A673 (cell line): ENCODE results near the gene DOK4. TPM values are rescaled to one million over a fixed set of nuclear protein-coding genes. Genes with fewer than 3 reads are reported as not detected.
"Not testable (repeated sequence)": the region's sequence is repeated elsewhere in the genome, so short reads cannot be mapped to it uniquely, and the experiment has no call there.

Source experiments
- BruUV-seq: library from RNA; stranded (reverse); fragments of 400-500 nt; replicated peaks from 2 replicates; lab custom pipeline; 2021; lab: Mats Ljungman, UMichigan
- CTCF ChIA-PET: fragments of 300-600 bp; sonication (Branson Sonifier 250); formaldehyde crosslinking; loops from one replicate; lab custom pipeline; 2022; ENCODE audit warnings: antibody characterized with exemption; lab: Charles Lee
- POLR2A ChIA-PET: fragments of 300-600 bp; sonication (Branson Sonifier 250); formaldehyde crosslinking; loops from one replicate; lab custom pipeline; 2022; ENCODE audit warnings: antibody characterized with exemption; ENCODE audit not compliant: low non-redundant PET; lab: Charles Lee
- DNase-seq: peaks from one replicate; pipeline ENCODE4 v3.0.0-alpha.2; 2015; ENCODE audit warnings: low spot score
- H3K27ac ChIP-seq: fragments of 200-600 bp; sonication (generic); 2 replicates; pipeline ENCODE4 v1.5.1; 2016; ENCODE audit warnings: mixed run types, low read depth, mild to moderate bottlenecking, mixed read lengths, antibody characterized with exemption, low read length; ENCODE audit not compliant: poor library complexity, severe bottlenecking
- H3K27me3 ChIP-seq: fragments of 200-600 bp; sonication (generic); replicated peaks from 2 replicates; pipeline ENCODE4 v1.6.1; 2017; ENCODE audit warnings: mixed run types, low read depth, mild to moderate bottlenecking, mixed read lengths, antibody characterized with exemption, low read length; ENCODE audit not compliant: insufficient read depth, poor library complexity
- H3K36me3 ChIP-seq: fragments of 200-600 bp; sonication (generic); 2 replicates; pipeline ENCODE4 v1.6.1; 2016; ENCODE audit warnings: mixed run types, mild to moderate bottlenecking, mixed read lengths, antibody characterized with exemption, low read length; ENCODE audit not compliant: insufficient read depth, poor library complexity, severe bottlenecking
- H3K4me1 ChIP-seq: fragments of 200-600 bp; sonication (generic); 2 replicates; pipeline ENCODE4 v1.6.1; 2017; ENCODE audit warnings: mixed run types, mild to moderate bottlenecking, mixed read lengths, antibody characterized with exemption, low read length; ENCODE audit not compliant: insufficient read depth, poor library complexity, severe bottlenecking
- H3K4me3 ChIP-seq: fragments of 200-600 bp; sonication (generic); 2 replicates; pipeline ENCODE4 v1.5.1; 2016; ENCODE audit warnings: low read depth, mixed run types, mild to moderate bottlenecking, mixed read lengths, low read length; ENCODE audit not compliant: poor library complexity, severe bottlenecking
- H3K9me3 ChIP-seq: fragments of 200-600 bp; sonication (generic); 2 replicates; pipeline ENCODE4 v1.6.1; 2016; ENCODE audit warnings: mixed run types, low read depth, mild to moderate bottlenecking, mixed read lengths, antibody characterized with exemption, low read length; ENCODE audit not compliant: poor library complexity, severe bottlenecking
- CTCF ChIP-seq: fragments of 300-800, 200-600 bp; sonication (generic); conservative IDR thresholded peaks from 2 replicates; pipeline ENCODE4 v1.5.1; 2017; ENCODE audit warnings: low read depth, mild to moderate bottlenecking, antibody characterized with exemption, low read length, moderate library complexity, mixed read lengths
- EZH2 ChIP-seq: fragments of 200-600 bp; sonication (generic); IDR thresholded peaks from 2 replicates; pipeline ENCODE4 v1.6.1; 2017; ENCODE audit warnings: borderline replicate concordance, low read depth, mild to moderate bottlenecking, mixed read lengths, antibody characterized with exemption, low read length; ENCODE audit not compliant: poor library complexity, severe bottlenecking
- intact Hi-C: fragments of 100-400 bp; cut with micrococcal nuclease; formaldehyde crosslinking; loops from one replicate; pipeline ENCODE4 v1.10.0; 2022; ENCODE audit not compliant: unreplicated experiment
- total RNA-seq: library from RNA; stranded (reverse); gene quantifications from 2 replicates; pipeline ENCODE4 v1.2.3, GENCODE V29; 2021

Gene DOK4
- total RNA-seq, 1 experiment from 2014 or later: 14.3 TPM

- Histone ChIP-seq H3K27ac (no peak overlapping the region), H3K9me3 (peaks cover 13% of the 10 kb centered on the region), H3K4me1 (no peaks in the 10 kb centered on the region), H3K27me3 (no peaks in the 10 kb centered on the region), H3K36me3 (peaks cover 12% of the 10 kb centered on the region), H3K4me3 (no peak overlapping the region)
- intact Hi-C loops: no loop called here
- ChIA-PET CTCF (no interaction called here), POLR2A (no interaction called here)
- BruUV-seq: TSS peak; percentile 16
- no peak for TF ChIP-seq EZH2
- no peak for DNase-seq
Measured at GRCh38 chr16:57444711-57445110, 41.6 kb downstream of the DOK4 start.

- H3K27me3 ChIP-seq, DNase-seq, BruUV-seq, intact Hi-C loops, H3K27ac ChIP-seq, H3K4me1 ChIP-seq, H3K4me3 ChIP-seq, CTCF ChIA-PET, POLR2A ChIA-PET: not testable (repeated sequence)
- Histone ChIP-seq H3K36me3 (peaks cover 36% of the 10 kb centered on the region), H3K9me3 (peaks cover 13% of the 10 kb centered on the region)
Measured at GRCh38 chr16:57440551-57440950, 45.7 kb downstream of the DOK4 start.

- intact Hi-C loops: not testable (repeated sequence)
- H3K36me3 ChIP-seq: peaks cover 42% of the 10 kb centered on the region
Measured at GRCh38 chr16:57439947-57440346, 46.3 kb downstream of the DOK4 start.

GRCh38 chr16:57435838-57436237 is 50.5 kb downstream of the DOK4 start:
- POLR2A ChIA-PET: no interaction called here

More at GRCh38 chr16:57439947-57440346, 46.3 kb downstream of the DOK4 start:
- CTCF ChIA-PET, BruUV-seq, H3K4me1 ChIP-seq, DNase-seq, H3K27ac ChIP-seq, POLR2A ChIA-PET, H3K27me3 ChIP-seq, H3K4me3 ChIP-seq: not testable (repeated sequence)
- H3K9me3 ChIP-seq: peaks cover 13% of the 10 kb centered on the region

More at GRCh38 chr16:57435838-57436237, 50.5 kb downstream of the DOK4 start:
- Histone ChIP-seq H3K36me3 (peaks cover 77% of the 10 kb centered on the region), H3K4me1 (no peaks in the 10 kb centered on the region), H3K9me3 (peaks cover 9% of the 10 kb centered on the region), H3K27me3 (no peaks in the 10 kb centered on the region), H3K4me3 (no peak overlapping the region), H3K27ac (no peak overlapping the region)
- BruUV-seq: no TSS peak
- TF ChIP-seq EZH2 (no peak), CTCF (no peak)
- intact Hi-C loops: no loop called here
- DNase-seq: no peak
- CTCF ChIA-PET: no interaction called here
